Measurements from ENCODE around the gene USP31.

DNA sequence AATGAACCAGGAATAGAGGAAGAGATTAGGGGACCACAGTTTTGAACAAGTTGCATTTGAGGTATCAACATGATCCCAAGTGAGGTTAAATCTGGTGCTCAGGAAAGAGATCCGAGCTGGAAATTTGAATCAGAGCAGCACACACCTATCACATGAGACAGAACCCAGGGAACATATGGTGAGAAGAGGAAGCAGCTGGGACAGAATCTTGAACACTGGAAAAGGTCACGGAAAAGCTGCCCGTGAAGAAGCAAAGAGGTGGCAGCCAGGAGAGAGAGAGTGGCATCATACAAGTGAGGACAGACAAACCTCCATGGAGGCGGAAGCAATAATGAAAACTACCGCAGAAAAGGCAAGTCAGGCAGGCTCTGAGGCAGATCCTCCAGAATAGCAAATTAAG lies 36.1 kb downstream of the USP31 start:
- TF ChIP-seq TAF1 (IDR thresholded peaks at IDR 0.05; ENCODE audit: borderline replicate concordance, low read depth, low read length) (no peak), POLR2AphosphoS5 (IDR thresholded peaks at IDR 0.05; ENCODE audit: low read depth, low read length) (no peak)
